Measurements from ENCODE around the gene NRXN3.

NRXN3 gene

DNA sequence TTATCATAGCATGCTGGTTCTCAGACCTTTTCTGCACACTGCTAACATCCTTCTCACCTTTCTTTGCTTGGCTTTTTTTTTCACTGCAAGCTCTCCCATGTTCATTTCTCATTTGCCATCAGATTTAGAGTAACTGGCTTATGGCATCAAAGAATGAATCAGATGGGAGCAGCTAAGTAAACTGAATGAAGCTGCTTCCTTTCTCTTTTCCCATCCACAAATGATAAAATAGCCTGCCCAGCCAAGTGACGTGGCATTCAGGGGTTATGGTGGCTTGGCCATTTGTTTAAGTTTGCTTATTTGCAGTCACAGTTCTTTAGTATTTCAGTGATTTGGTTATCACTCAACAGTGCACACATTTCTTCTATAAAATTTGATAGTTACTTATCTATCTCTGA is 1332.6 kb downstream of the NRXN3 start:
- FAIRE-seq (no peak), DNase-seq (ENCODE audit: low spot score) (no peak)

DNA sequence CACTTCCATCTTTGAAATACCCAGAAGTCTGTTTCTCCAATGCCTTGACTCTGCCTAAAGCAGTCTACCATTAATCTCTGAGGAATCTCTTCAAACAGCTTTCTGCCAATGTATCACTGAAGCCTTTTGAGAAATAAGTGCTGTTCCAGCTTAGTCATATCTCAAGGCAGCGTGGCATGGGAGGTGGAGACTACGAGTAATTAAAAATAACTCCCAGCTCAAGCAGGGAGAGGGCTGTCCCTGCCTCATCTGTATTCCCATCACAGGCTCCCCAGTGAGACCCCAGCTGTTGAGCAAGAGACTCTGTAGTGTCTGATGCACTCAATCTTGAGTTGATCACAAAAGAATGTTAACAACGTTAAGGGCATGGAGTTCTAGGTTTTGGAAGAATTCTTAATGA is 1340.5 kb downstream of the NRXN3 start:
- DNase-seq (ENCODE audit: low spot score) (no peak), FAIRE-seq (no peak)

DNA sequence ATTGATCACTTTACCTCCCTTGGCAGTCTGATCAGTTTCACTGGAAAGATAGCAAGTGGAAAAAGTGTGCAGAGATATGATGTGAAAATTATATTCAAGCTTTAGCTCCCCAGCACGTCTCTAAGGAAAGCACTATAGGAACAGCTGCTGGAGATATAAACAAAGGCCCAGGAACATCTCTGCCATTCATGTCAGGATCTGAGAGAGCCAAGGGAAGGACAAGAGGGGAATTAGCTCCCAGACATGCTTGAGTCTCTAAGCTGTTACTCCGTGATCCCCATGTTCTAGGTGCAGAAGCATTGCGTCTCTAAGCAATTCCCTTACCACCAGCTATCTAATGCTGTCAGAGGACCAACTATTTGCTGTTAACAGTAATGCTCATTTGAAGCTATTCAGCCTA is 1341.0 kb downstream of the NRXN3 start:
- FAIRE-seq (no peak), DNase-seq (ENCODE audit: low spot score) (no peak)

DNA sequence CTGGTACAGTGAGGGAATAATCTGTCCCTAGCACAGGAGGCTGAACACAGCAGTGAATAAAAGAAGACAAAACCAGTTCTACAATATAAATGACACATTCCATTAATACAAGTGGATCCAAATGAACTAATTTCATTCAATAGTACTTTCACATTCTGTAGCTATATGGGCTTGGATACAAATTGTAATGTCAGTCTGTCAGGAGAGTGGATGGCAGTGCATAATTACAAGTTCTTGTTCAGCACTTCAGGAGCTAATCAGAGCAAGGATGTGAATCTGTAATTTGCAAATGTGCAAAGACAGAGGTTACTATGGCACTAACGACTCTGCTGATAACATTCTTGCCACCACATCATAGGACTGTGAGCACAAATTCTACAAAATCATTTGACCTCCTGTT is 1343.3 kb downstream of the NRXN3 start:
- DNase-seq (ENCODE audit: low spot score) (no peak), FAIRE-seq (no peak)

DNA sequence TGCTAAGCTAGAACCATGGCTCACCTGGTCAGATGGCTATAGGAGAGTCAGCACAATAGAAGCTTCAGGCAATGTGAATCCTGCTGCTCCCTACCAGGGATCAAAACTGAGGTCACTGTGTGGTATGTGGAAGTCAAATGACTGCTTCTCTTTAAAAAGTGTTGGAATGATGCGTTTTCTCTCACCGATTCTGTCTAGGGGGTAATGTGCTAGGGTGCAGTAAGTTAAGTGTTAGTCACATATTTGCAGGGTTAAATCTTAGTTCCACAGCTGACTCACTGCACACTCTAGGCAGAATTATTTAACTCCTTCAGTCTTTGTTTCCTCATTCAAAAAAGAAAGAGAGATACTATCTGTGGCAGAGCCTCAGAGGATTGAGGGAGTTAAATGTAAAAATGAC is 1344.5 kb downstream of the NRXN3 start:
- DNase-seq (ENCODE audit: low spot score) (peak; percentile 28), FAIRE-seq (no peak)

DNA sequence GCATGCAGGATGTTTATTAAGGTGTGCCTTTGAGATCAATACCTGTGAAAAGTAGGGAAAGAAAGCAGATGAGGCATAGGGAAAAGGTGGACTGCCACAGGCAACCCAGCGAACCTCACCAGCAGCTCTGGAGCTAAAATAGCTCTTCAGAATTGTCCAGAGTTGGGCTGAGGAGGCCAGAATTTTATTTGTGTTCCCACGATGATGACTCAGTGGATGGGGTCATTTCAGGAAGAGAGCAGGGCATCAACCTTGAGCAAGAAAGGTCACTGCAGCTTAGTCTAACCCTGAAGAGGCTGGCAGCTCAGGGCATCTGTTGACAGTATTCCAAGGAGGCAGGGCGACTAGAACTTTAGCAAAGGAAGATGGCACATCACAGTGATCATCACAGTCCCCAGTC is 1345.0 kb downstream of the NRXN3 start:
- peak; percentile 16 for DNase-seq (ENCODE audit: low spot score)
- no peak for FAIRE-seq

DNA sequence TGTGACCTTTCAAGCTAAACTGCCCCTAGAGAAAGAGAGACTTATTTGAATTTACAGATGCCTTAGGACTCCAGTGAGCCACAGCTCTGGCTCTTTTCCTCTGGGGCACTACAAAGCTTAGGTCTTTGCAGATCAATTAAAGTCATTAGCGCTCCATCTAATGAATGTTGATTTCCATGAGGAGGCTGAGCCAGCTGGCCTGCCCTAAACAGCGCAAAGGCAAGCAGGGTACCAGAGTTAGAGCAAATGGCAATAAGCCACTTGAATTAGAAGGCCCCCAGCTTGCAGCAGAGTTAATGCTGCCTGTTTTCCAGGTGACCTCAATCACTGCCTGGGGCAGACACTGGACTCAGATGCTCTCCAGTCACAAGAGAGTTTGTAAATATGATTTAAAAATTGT is 1345.8 kb downstream of the NRXN3 start:
- DNase-seq (ENCODE audit: low spot score), result no peak
- no peak for FAIRE-seq

DNA sequence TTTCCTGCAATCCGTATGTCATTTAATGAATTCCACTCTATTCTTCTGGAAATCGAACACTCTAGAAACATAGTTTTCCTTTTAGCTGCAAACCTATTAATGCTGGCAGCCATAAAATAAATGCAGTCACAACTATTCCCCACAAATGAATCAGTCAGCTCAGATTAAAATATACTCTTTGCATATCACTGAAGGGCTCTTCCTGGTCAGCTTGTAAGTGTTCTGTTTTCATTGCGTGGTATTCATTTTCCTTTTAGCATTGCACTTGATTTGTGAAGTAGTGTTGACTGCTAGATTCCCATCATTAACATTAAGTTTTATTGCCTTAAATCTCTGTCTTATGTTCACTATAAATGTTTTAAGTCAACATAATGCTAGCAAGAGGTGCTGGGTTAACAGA is 1355.2 kb downstream of the NRXN3 start:
- FAIRE-seq, result no peak
- DNase-seq (ENCODE audit: low spot score), result no peak

DNA sequence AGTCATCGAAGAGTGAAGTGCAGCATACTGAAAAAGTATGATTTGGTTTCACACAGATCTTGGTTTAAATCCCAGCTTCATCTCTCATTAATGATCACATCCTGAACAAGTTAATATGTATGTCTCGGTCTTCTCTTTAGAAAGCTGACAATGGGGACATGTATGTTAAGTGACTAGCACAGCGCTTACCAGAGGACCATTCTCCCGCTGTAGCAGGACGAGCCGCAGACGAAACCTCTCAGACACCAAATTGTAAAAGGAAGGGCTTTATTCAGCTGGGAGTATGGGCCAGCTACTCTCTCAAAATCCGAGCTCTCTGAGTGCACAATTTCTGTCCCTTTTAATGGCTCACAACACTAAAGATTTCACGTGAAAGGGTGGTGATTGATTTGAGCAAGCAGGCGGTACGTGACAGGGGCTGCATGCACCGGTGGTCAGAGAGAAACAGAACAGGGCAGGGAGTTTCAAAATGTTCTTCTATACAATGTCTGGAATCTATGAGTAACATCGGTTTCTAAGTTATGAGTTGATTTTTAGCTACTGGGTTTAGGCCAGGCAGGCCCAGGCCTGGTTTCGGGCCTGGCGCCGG is 1358.7 kb downstream of the NRXN3 start:
- DNase-seq (ENCODE audit: low spot score), result no peak

DNA sequence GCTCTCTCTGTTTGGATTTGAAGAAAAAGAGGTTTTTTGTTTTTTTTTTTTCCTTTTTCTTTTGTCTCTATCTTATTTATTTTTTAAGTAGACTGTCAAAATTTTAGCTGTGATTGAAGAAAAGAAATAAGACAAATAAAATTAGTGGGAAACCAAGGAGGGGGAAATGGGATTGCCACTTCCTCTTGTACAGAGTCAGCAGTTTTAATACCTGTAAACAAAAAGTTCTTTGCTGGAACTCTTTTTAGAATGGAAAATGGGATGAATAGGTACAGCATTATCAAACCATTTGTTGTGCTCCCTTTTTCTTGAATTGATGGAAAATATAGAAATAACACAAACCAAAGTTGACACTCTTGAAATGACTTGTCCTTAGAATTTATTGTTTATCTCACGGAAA is 1360.4 kb downstream of the NRXN3 start:
- DNase-seq (ENCODE audit: low spot score) (no peak), FAIRE-seq (no peak)

More for the DNA sequence above, 1358.7 kb downstream of the NRXN3 start:
- no peak for FAIRE-seq

DNA sequence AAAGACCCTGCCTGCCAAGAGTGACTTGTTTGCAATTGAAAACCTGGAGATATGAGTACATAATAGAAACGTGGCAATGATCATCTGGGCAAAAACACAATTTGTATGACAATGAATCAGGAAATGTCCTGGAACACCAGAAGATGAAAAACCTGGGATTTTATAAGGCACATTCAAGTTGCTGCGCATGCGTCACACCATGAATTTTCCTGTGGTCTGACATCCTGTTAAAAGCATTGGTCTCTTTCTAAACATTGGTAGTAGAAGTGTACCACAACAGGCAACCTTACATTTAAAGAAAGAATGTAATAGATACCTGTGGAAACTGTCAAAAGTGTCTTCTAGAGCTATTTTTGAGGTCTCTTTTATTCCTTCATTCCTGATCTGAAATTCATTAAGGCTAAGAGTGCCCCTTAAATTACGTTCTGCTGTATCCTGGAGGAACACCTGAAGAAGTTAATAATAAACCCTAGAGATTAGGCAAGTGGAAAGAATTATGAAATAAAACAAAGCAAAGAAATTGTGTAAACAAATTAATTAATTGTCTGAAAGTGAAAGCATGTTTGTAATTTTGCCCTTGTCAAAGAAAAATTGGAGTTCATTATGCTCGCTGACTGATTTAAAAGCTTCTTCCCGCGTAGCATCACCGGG is 1364.7 kb downstream of the NRXN3 start:
- FAIRE-seq, result no peak
- no peak for DNase-seq (ENCODE audit: low spot score)

DNA sequence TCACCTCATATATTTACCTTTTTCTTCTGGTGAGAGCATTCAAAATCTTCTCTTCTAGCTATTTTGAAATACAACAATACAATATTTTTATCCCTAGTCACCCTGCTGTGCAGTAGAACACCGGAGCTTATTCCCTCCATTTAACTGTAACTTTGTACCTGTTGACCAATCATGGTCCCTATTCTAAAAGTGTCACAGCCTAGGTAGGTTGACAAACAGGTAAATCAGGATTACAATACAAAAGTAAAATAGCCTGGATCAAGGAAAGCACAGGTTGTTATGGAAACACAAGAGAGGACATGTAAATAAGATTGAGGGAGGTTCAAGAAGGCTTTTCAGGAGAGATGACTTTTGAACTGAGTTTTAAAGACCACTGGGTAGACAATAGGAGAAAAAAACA is 1370.2 kb downstream of the NRXN3 start:
- DNase-seq (ENCODE audit: low spot score), result no peak
- no peak for FAIRE-seq

DNA sequence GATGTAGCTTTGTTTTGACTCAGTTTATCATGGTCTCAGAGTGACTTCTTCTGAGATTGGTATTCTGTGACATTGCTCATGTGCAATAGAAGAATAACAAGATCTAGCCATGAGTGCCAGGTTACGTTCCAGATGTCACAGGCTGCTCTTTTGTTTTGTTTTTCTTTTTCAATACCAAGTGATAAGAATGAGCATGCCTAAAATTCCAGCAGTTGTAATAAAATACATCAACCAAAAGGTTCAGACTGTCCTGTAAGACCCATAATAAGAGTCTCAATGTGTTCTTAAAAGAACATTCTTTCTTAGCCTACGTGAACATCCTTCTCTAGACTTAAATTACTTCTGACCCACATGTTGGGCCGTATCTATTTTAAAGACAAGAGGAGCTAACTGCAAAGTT is 1371.9 kb downstream of the NRXN3 start:
- DNase-seq (ENCODE audit: low spot score), result no peak
- no peak for FAIRE-seq

DNA sequence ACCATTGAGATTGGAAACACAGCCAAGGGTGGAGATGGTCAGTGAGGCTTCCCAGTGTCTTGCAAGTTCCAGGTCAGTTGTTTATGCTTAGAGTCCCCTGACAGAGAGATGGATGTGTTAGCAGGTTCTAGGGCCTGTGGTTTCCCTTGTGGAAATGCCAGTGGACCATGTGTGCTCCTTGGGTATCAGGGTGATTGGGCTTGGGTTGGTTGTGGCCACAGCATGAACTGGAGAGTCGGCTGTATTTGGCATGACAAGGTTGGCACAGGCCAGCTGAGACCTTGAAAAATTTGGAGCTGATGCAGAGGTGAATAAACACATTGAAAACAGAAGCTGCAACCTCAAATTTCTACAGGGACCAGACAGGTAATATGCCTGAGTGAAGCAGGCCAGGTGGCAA is 1373.2 kb downstream of the NRXN3 start:
- FAIRE-seq, result no peak
- no peak for DNase-seq (ENCODE audit: low spot score)

DNA sequence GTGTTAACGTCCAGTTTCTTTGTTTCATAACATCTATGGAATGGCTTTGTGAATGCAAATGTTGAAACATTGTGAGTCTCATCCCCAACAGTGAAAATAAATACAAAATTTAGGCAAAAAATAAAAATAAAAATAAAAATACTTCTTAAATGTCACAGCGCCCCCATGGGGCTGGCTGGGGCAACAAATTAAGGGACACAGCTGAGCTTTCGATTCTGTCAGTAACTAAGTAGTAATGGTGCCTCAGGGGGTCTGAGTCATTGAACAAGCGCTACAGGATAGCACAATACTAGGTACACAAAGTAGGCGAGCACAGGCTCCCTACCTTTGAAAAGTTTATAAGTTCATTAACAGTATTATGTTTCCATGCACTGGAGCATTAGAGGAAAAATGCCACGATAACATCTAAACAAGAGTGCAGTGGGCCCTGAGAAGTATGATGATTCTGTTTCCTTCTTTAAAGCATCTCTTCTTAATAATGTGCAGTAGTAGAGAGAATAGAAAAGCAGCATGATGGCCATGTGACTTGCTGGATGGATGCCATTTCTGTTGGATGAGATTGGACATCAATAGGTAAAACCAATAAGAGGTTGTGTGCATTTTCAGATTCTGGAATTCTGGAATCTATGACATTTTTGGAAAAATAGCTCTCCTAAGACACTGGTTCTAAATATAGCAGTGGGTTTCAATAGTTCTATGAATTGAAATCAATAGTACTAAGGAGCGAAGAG is 1374.0 kb downstream of the NRXN3 start:
- FAIRE-seq (no peak), DNase-seq (ENCODE audit: low spot score) (peak; percentile 17)

DNA sequence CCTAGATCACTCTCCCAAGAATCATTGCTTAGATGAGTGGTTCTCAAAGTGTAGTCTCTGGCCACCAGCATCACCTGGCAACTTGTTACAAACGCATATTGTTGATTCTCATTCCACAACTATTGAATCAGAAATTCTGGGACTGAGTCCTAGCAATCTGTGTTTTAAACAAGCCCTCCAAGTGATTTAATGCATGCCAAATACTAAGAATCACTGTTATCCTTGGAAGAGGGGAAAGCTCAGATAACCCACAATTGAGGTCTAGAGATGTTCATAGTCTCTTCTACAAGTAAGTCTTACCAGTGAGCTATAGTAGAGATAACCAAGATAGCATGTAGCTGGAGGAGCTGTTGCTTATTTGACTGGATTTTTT is 1374.5 kb downstream of the NRXN3 start:
- DNase-seq (ENCODE audit: low spot score) (no peak), FAIRE-seq (no peak)

DNA sequence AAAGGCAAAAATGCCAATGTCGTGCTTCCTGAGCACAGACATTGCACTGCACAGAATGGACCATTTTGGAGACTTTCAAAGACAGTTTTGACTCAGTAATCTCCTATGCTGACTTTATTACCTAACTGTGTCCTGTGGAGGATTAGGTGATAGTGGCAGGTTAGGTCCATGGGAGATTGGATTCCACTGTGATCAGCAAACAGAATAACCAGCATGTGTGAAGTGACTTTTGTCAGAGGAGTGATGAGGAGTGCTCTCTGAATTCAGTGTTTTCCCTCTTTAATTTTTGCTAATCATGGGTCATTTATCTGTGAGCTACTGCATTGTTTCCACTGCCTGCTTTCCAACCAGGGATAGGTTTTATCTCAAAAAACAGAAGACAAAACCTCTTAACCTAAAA is 1378.7 kb downstream of the NRXN3 start:
- no peak for FAIRE-seq

DNA sequence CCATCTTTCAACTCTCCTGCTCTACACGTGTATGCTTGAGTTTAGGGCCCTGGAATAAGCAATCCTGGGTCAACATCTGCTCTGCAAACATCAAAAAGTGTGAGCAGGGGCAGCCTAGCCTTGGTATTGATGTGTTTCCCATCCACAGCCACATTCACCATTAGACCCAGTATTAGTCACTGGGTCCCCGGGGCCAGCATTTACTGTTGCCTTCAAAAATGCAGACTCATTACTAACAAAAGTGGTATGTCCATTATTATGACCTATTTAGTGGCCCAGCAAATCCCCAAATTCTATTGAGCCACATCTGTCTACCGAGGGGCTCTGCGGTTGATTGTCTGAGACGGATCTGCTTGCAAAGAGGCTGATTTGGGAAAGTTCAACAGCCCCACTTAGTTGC is 1379.3 kb downstream of the NRXN3 start:
- no peak for FAIRE-seq
- DNase-seq (ENCODE audit: low spot score), result no peak

More for the DNA sequence above, 1378.7 kb downstream of the NRXN3 start:
- no peak for DNase-seq (ENCODE audit: low spot score)

DNA sequence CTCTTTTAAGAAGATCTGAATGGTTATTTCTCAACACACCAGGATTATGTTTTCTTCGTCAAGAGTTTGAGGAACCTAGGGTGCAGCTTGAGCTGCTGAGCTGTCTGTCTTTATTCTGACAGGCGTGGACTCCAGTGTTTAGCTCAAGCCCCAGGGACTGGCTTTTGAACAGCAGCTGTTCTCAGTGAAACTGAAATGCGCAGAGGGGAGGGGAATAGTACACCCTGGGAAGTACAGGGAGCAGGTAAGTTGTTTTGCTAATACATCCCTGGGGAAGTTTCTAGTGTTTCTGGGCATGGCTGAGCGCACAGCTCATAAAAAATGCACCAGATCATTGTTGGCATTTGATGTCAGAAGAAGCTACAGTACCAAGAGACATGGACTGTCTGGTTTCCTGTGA is 1381.3 kb downstream of the NRXN3 start:
- DNase-seq (ENCODE audit: low spot score) (no peak), FAIRE-seq (no peak)

DNA sequence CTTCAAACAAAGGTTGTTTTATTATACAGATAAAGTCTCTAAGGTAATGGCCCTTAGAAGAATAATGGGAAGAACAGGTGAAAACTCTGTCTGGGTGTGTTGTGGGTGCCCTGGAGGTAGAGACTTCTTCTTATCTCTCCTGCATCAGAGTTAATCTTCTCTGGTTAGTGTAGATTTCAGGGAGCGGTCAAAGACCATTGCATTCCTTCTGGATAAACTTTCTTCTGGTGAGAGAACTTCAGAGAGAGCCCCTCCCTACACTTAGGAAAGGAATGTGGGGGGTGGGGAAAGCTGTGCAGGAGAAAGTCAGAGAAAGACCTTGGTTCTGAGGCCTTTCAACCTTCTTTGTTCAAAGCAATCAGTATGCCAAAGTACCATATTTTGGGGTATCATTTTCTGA is 1382.6 kb downstream of the NRXN3 start:
- no peak for FAIRE-seq
- peak; percentile 26 for DNase-seq (ENCODE audit: low spot score)

DNA sequence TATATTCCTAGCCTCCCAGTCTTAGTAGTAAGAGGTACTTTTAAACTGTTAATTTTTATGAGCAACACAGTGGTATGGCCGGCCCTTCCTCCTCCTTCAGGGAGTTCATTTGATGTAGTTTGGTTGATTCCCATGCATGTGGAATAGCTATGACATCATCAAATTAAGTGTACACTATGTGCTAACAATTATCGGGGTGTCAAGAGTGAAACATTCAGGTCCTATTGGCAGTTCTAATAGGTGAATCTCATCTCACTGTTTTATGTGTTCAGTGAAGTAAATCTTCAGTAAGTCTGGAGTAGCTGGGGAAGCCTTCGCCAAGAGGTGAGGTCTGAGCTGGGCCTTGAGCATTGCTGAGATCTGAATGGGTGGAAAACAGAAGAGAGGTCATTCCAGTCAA is 1384.6 kb downstream of the NRXN3 start:
- DNase-seq (ENCODE audit: low spot score), result no peak
- no peak for FAIRE-seq

DNA sequence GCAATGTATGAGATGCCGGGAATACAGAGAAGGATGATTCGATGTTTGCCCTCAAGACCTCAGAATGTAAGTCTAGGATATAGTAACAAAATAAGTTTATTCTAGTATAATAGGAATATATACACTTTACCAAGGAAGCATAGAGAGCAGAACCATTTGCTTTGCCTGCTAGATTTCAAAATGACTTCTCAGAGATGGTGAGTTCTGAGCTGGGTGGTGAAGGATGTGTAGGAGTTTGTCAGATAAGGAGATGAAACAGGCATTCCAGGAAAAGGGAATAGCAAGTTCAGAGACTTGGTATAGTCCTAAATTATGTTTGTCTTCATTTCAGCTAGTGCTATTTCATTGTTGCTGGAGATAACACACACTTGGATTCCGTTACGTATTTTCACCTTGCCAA is 1385.3 kb downstream of the NRXN3 start:
- no peak for FAIRE-seq
- DNase-seq (ENCODE audit: low spot score), result no peak

DNA sequence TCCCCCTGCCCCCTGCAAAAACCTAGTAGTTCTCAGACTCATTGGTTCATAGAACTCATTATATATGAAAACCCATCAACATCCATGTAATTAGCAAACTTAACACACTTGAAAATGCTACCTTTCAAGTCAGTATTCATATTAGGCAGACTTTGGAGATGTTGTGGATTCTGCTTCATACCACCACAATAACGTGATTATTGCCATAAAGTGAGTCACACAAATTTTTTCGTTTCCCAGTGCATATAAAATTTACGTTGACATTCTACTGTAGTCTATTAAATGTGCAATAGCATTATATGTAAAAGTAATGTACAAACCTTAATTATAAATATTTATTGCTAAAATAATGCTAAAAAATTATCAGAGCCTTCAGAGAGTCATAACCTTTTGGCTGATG is 1387.1 kb downstream of the NRXN3 start:
- FAIRE-seq (no peak), DNase-seq (ENCODE audit: low spot score) (no peak)

Data from urothelium cell line (cell line).